Lower lobe of right lung (tissue), 2 donors: ENCODE measurements around the gene MUC4. TPM values are rescaled to one million over a fixed set of nuclear protein-coding genes. Genes with fewer than 3 reads are reported as not detected.
"Not testable (repeated sequence)": the region's sequence is repeated elsewhere in the genome, so short reads cannot be mapped to it uniquely, and the experiment has no call there.

Experiments
- ATAC-seq, 2 donors: fragments of 200-7000 bp; cut with Tn5 transposase; one replicate each; pipeline ENCODE4 v1.9.1; 2020 to 2022; ENCODE audit warnings: mild to moderate bottlenecking in 2 of 2, moderate library complexity in 2 of 2
- DNase-seq: peaks from one replicate; pipeline ENCODE4 v3.0.0-alpha.2; 2020
- H3K27ac ChIP-seq: fragments of 200-600 bp; one replicate; pipeline ENCODE4 v1.8.0; 2022
- H3K27me3 ChIP-seq: fragments of 200-600 bp; one replicate; pipeline ENCODE4 v1.8.0; 2022; ENCODE audit warnings: low read depth
- H3K36me3 ChIP-seq: fragments of 200-600 bp; one replicate; pipeline ENCODE4 v1.8.0; 2022; ENCODE audit warnings: mild to moderate bottlenecking
- H3K4me1 ChIP-seq: fragments of 200-600 bp; one replicate; pipeline ENCODE4 v1.8.0; 2022
- H3K4me3 ChIP-seq: fragments of 200-600 bp; one replicate; pipeline ENCODE4 v1.8.0; 2022; ENCODE audit warnings: mild to moderate bottlenecking
- H3K9me3 ChIP-seq: fragments of 200-600 bp; one replicate; pipeline ENCODE4 v1.8.0; 2022
- CTCF ChIP-seq: fragments of 200-600 bp; IDR thresholded peaks from one replicate; pipeline ENCODE4 v1.8.0; 2022; ENCODE audit warnings: antibody characterized with exemption, mild to moderate bottlenecking
- intact Hi-C: fragments of 100-400 bp; cut with DNase I; formaldehyde crosslinking; loops from one replicate; pipeline ENCODE4 v1.11.0; 2022
- total RNA-seq: library from RNA; stranded (reverse); fragmentation: NEBNext Ultra II Directional; extraction: Animal tissue kit (Norgen Biotek cat#: 25700); gene quantifications from one replicate; pipeline ENCODE4 v1.2.1, GENCODE V29; 2021
- donor health status: DM: no; HTN: yes; CAD: no; lungs with severe emphysema.

The MUC4 gene
- total RNA-seq, 1 donor from 2014 or later = 7.9 TPM

- no peaks in the 10 kb centered on the region for H3K4me1 ChIP-seq
- H3K27me3 ChIP-seq = no peaks in the 10 kb centered on the region
- no peak for TF ChIP-seq CTCF
- peaks cover 28% of the 10 kb centered on the region for H3K36me3 ChIP-seq
- no peak overlapping the region for H3K4me3 ChIP-seq
- no peaks in the 10 kb centered on the region for H3K9me3 ChIP-seq
- H3K27ac ChIP-seq = no peak overlapping the region
- intact Hi-C loops = no loop called here
- peak in 1 of 2 donors; percentile 49 for ATAC-seq
- DNase-seq = no peak
Observed at GRCh38 chr3:195715583-195716266, 96.0 kb downstream of the MUC4 start.

GRCh38 chr3:195715134-195715533 is 96.6 kb downstream of the MUC4 start:
- no peak overlapping the region for H3K4me3 ChIP-seq
- intact Hi-C loops = no loop called here
- no peak overlapping the region for H3K27ac ChIP-seq
- H3K4me1 ChIP-seq = no peaks in the 10 kb centered on the region
- ATAC-seq (no peak), DNase-seq (no peak)
- no peaks in the 10 kb centered on the region for H3K27me3 ChIP-seq
- no peak for TF ChIP-seq CTCF
- no peaks in the 10 kb centered on the region for H3K9me3 ChIP-seq
- peaks cover 28% of the 10 kb centered on the region for H3K36me3 ChIP-seq

GRCh38 chr3:195714380-195715011 is 97.2 kb downstream of the MUC4 start:
- peak; percentile 38 for DNase-seq
- no peak for TF ChIP-seq CTCF
- intact Hi-C loops = no loop called here
- ATAC-seq = peak in 1 of 2 donors; percentile 17
- H3K9me3 ChIP-seq = no peaks in the 10 kb centered on the region
- H3K27ac ChIP-seq = no peak overlapping the region
- H3K36me3 ChIP-seq = peaks cover 33% of the 10 kb centered on the region
- no peaks in the 10 kb centered on the region for H3K4me1 ChIP-seq
- H3K4me3 ChIP-seq = no peak overlapping the region
- H3K27me3 ChIP-seq = no peaks in the 10 kb centered on the region

- H3K27ac ChIP-seq, H3K4me1 ChIP-seq, H3K4me3 ChIP-seq, H3K27me3 ChIP-seq, intact Hi-C loops, H3K9me3 ChIP-seq, ATAC-seq, DNase-seq: not testable (repeated sequence)
- H3K36me3 ChIP-seq = peaks cover 46% of the 10 kb centered on the region
Observed at GRCh38 chr3:195713150-195713549, 98.6 kb downstream of the MUC4 start.

GRCh38 chr3:195712535-195712910 is 99.2 kb downstream of the MUC4 start:
- H3K27ac ChIP-seq, H3K4me1 ChIP-seq, H3K4me3 ChIP-seq, DNase-seq, intact Hi-C loops, H3K27me3 ChIP-seq, H3K9me3 ChIP-seq, ATAC-seq: not testable (repeated sequence)
- H3K36me3 ChIP-seq = peaks cover 47% of the 10 kb centered on the region

- H3K4me3 ChIP-seq = no peak overlapping the region
- no peaks in the 10 kb centered on the region for H3K9me3 ChIP-seq
- peaks cover 47% of the 10 kb centered on the region for H3K36me3 ChIP-seq
- DNase-seq (no peak), ATAC-seq (no peak)
- no peak for TF ChIP-seq CTCF
- H3K27ac ChIP-seq = no peak overlapping the region
- no peaks in the 10 kb centered on the region for H3K4me1 ChIP-seq
- intact Hi-C loops = no loop called here
- no peaks in the 10 kb centered on the region for H3K27me3 ChIP-seq
Observed at GRCh38 chr3:195711813-195712534, 99.8 kb downstream of the MUC4 start.

GRCh38 chr3:195711091-195711812 is 100.5 kb downstream of the MUC4 start:
- DNase-seq = not testable (repeated sequence)

GRCh38 chr3:195710126-195710905 is 101.4 kb downstream of the MUC4 start:
- intact Hi-C loops, DNase-seq, H3K27ac ChIP-seq, H3K4me1 ChIP-seq, H3K9me3 ChIP-seq, H3K27me3 ChIP-seq, ATAC-seq, H3K4me3 ChIP-seq: not testable (repeated sequence)
- H3K36me3 ChIP-seq = peaks cover 41% of the 10 kb centered on the region

More at GRCh38 chr3:195711091-195711812, 100.5 kb downstream of the MUC4 start:
- H3K9me3 ChIP-seq, H3K27me3 ChIP-seq, H3K4me3 ChIP-seq, H3K4me1 ChIP-seq, ATAC-seq, H3K27ac ChIP-seq, intact Hi-C loops: not testable (repeated sequence)
- H3K36me3 ChIP-seq = peaks cover 47% of the 10 kb centered on the region
